GM12801 (cell line): ENCODE data around the gene KRTAP10-4.

Experiments used
- TF ChIP-seq, protein P1 (sequence below): IDR thresholded peaks from one replicate; pipeline ENCODE4 v1.5.1; 2011; ENCODE audit warnings: control low read depth; ENCODE audit not compliant: insufficient read length; ENCODE audit errors: extremely low read depth

KRTAP10-4 gene

DNA sequence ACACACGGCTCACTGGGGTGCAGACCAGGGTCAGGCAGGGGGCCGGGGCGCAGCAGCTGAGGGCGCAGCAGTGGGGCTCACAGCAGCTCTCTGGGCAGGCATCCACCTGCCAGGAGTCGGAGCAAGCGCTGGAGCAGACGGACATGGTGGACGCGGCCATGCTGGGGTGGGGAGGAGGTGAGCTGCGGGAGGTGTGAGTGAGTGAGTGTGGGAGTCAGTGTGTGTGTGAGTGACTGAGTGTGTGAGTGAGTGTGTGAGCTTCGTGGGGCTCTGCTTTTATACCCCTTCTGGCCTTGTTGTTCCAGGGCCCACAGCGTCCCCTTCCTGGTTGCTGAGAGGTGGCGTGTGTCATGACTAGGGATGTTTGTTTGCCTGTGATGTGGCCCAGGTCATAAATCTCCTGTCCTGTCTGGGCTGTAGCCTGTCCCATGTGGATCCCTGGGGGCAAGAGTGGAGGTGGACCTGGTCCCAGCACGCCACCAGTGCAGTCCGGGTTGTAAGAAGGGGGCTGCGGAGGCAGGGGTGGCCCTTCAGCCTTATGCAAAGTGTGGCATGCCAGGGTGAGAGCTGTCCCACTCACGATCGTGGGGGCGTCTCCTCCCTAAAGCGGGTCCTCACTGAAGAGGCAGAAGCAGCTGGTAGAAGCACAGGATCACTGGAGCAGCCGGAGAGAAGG lies 33.4 kb upstream of the KRTAP10-4 start, which contains the start of gene KRTAP10-1:
Gene KRTAP10-1, minus strand, starts transcription at position 205 of the 676 bp plus-strand sequence. Its CDS starts 45 bp downstream, at position 160.
- TF ChIP-seq, protein P1, sequence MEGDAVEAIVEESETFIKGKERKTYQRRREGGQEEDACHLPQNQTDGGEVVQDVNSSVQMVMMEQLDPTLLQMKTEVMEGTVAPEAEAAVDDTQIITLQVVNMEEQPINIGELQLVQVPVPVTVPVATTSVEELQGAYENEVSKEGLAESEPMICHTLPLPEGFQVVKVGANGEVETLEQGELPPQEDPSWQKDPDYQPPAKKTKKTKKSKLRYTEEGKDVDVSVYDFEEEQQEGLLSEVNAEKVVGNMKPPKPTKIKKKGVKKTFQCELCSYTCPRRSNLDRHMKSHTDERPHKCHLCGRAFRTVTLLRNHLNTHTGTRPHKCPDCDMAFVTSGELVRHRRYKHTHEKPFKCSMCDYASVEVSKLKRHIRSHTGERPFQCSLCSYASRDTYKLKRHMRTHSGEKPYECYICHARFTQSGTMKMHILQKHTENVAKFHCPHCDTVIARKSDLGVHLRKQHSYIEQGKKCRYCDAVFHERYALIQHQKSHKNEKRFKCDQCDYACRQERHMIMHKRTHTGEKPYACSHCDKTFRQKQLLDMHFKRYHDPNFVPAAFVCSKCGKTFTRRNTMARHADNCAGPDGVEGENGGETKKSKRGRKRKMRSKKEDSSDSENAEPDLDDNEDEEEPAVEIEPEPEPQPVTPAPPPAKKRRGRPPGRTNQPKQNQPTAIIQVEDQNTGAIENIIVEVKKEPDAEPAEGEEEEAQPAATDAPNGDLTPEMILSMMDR, result no peak

DNA sequence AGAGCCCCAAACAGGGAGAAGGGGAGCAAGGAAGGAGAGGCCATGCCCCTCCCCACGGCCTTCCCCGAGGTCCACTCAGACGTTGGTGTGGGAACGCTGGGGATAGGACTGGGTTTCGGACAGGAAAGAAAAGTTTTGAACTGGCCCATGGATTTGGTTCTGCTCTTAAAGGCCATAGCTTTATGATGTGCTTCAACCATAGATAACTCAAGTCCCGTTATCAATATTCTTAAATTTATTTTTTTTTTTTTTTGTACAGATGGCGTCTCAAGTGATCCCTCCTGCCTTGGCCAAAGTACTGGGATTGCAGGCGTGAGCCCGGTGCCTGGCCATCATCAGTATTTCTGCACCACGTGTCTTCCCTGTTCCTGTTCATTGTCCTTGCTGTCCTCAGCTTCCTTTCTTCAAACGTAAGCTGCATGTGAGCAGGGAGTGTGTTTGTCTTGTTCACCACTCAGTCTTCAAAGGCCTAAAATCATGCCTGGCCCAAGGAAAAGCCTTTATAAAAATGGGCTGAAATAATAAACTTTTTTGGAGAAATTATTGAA lies 32.7 kb upstream of the KRTAP10-4 start:
- TF ChIP-seq, protein P1, result no peak

DNA sequence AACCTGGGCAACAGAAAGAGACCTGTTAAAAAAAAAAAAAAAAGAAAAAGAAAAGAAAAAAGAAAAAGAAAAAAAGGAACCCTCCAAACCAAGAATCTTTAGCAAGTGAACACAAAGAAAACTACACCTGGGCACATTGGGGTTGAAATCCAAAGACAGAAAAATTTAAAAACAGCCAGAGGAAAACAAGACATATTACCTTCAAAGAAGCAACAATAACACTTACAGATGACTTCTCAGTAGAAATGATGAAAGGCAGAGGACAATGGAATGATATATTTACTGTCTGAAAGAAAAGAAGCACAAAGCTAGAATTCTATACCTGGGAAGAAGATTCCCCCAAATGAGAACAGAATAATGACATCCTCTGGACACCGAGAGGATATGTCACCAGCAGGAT lies 30.8 kb upstream of the KRTAP10-4 start:
- TF ChIP-seq, protein P1, result no peak

DNA sequence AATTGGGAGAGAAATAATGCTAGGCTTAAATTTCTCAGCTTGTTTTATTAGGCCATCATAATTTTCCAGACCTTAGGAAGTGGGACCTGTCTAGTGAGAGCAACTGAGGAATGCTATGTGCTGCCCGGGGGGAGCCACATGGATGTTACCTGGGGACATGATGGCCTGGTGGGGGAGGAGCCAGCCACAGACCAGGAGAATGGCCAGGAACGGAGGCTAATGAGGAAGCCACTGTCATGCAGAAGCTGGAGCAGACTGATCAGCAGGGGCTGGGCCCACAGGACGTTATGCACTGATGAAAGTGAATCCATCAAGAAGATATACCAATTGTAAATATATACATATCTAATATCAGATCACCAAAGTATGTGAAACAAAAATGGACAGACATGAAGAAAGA lies 29.0 kb upstream of the KRTAP10-4 start:
- TF ChIP-seq, protein P1, result no peak

DNA sequence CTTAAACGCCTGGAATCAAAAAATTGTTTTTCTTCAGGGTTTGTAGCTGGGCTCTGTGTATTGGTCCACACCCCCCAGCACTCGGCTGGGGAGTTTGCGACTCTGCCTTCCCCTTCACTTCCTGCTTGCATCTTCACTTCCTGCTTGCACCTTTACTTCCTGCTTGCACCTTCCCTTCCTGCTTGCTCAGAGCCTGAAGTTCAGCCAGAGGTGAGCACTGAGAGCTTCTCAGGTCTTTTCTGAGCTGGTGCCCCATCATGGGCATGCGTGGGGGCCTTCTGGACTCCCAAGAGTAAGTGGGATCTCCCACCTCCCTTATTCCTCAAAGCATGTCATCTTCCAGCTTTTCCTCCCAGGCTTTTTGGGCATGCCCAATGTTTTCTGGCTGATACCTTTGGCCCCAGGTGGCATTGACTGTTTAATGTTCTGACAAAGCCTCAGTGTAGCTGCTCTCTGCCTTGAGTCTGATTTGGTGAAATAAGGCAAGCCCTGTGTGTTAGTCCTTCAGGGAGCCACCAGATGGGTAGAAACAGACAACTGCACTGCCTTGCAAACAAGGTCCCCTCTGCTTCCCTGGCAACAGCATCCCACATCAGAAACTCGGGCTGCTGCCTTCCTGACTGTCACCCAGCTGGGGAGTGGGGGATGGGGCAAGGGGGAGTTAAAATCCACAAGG lies 25.7 kb upstream of the KRTAP10-4 start:
- TF ChIP-seq, protein P1, result no peak

DNA sequence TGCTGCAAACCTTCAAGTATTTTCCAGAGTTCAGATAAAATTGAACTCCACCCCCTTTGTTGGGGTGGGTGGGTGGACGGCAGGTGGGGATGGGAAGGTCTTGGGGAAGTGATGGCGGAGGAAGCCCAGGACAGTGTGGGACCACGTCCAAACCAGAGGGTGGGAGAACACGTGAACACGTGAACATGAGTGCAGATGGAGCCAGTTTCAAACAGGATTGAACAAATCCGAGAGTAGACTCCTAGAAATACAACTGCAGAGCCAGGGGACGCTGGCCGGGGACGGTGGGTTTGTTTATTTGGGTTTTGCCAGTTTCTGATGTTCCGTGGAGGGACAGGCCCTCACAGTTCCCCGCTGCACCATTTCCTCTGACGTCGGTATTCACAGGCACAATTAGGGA lies 25.1 kb upstream of the KRTAP10-4 start:
- TF ChIP-seq, protein P1, result no peak

DNA sequence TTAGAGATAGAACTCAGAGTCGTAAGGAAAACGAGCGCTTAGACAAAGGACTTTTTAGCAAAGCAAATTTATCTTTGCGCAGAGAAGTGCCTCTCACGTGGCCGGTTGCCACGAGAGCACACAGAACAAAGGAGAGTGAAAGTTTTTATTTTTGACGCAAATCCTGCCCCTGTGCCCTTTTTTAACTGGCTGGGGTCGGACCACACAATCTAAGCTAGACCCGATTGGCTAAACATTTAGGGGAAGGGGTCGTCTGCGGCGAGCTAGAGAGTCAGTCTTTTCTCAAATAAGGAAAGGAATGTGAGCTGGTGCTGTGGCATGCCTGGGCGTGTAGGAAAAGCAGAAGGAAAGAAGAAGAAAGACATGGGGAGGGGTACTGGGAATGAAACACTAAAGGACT lies 24.6 kb upstream of the KRTAP10-4 start:
- TF ChIP-seq, protein P1, result no peak
